ENCODE data around the gene RBMS3.

The RBMS3 gene

DNA sequence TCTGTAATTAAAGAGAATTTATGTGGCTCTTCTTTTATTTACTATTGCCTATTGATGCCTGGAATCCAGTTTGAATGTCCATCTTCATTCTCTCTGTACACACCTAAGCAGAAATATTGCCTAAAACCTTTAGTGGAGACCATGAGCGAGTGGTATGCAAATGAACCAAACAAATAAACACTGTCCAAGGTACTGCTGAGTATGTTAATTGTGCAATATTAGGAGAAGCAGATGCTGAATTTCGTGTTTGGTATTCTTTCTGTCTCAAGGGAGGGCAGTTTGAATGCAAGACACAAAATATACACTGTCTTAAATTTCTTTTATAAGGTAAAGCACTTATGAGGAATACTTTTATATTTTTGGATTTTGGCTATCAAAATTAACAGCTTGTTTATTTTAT is 440.9 kb downstream of the RBMS3 start:
- DNase-seq (ENCODE audit: low read depth in 3 of 3) = no peak

DNA sequence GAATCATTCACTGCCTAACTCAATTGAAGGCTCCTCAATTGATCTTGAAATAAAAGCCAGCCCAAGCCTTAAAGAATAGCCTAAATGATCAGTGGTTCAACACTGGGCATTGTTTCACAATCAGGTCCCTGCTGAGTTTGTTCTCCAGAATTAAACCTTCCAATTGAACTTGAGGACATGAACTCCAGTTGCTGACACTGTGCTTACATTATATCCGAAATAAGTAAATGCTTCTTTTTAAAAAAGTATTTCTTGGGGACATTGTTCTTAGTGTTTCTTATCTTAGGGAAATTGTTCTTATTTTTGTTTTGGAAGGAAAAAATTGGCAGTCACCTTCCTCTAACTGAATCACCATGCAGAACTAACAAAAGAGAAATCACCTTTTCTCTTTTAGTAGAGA is 450.2 kb downstream of the RBMS3 start:
- no peak for DNase-seq (ENCODE audit: low read depth in 3 of 3)

DNA sequence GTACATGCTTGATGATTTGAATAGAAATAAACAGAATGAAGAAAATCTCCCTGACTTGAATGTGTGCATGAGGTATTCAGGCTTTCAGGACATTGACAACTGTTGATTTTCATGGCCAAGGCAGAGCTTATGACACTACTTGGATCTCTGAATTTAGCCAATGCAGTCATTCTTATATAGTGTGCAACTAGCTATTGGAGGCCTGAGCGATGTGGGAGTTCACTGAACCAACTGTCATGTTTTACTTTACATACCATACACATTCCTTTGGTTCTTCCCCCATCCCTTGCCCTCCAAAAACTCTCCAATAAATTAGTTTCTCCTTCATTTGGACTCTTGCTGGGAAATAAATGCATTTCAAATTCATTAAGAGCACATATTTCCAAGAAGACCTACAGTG is 460.4 kb downstream of the RBMS3 start:
- no peak for DNase-seq (ENCODE audit: low read depth in 3 of 3)

DNA sequence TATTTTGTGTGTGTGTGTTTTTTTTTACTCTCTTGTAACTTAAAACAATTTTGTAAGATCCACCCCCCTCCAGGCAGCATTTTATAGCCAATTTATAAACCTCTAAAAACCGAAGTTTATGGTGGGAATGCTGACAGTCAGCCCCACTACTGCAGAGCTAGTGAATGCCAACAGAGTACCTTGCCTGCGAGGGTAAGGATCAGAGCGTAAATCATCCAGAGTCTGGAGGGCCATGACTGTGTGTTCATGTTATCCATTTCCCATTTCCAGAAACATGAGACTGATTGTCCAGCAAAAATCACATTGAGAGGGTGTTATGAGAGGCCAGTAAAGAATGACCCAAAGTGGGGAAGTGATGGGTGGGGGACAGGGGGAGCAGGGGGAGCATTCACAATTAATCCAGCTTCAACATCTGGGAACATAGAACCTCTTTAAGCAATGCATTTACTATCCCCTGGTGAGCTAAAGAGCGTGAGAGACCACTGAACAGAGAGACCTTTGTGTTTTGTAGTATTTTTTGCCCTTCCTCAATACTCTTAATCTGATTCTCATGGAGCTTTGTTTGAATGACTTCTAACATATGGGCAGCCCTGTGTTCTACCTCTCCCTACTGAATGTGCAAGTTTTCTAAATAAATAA is 464.5 kb downstream of the RBMS3 start:
- no peak for DNase-seq (ENCODE audit: low read depth in 3 of 3)

DNA sequence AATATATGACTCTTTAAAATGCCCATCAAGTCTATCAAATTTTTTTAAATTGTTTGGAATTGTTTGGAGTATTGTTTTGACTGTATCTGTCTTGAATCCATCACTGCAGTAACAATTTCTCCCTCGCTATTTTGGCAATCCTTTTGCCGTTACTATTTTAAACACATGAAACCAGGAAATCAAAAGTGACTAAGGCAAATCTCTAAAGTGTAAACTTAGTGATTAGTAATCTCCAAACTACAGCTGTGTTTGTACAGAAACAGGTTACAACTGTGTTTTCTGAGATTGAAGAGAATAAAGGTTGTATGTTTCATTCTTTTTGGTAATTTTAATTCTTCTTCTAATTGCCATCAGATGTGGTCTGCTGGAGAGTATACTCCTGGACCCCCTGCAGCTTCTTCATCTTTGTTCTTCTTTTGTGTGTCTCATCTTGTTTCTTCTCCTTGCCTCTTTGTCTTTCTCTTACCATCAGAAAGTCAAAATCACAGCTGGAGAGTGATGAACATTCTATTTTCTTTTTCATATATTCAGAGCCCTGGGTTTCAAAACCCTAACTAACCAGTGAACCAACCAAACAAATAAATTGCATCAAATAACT is 465.4 kb downstream of the RBMS3 start:
- DNase-seq (ENCODE audit: low read depth in 3 of 3) = no peak

DNA sequence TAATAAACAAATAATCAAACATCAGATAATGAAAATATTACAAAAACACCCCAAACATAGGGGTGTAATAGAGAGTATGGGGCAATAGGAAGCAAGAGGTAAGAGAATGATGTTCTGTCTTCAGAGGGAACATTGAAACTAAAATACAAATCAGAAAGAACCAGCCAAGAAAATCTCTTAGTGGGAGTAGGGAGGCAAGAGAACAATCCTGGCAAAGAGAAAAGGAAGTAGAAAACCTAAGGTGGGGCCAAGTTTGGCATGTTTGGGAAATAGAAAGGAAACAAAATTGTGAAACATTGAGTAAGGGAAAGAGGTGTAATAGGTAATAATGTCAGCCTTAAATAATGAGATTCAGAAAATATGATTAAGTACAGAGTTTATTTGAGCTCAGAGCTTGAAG is 467.1 kb downstream of the RBMS3 start:
- DNase-seq (ENCODE audit: low read depth in 3 of 3) = no peak

DNA sequence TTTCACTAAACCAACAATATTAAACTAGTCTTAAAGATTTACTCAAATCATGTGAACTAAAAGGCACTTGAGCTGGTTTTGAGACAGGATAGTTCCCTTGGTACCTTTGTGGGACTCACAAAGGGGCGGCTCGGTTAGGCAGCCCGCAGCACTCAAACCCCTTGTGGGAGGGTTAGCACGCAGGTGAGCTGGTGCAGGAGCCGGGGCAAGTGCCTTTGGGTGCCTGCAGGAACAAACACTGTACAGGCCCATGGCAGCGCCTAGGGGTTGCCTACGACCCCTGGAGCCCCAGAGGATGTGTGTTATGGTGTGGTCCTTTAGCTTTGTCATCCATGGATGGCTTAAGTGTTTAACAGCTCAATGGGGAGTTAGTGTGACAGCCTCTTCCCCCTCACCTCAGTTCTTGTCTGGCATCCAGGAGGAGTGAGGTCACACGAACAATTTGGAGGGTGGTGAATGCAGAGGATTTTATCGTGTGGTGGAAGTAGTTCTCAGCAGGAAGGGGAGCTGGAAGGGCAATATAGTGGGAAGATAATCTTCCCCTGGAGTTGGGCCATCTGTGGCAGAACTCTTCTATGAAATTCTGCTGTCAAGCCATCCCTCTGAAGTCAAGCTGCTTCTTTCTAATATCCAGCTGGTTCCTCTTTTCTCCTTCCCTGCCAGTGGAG is 470.9 kb downstream of the RBMS3 start:
- no peak for DNase-seq (ENCODE audit: low read depth in 3 of 3)

DNA sequence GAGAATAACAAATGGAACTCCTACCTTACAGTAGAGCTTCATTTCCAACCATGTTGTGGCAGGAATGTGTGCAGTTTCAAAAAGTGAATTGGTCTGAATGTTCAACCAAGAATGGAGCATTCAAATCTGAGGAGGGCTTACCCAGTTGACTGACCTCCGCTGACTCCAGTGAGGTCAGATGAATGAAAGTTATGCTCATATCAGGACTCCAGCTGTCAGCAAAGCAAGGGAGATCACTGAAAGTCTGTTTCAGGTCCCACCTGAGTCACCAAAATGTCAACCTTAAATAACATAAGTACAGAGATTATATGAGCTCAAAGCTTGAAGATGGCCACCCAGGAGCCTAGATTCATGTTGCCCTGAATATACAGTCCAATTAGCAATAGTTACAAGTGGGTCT is 473.5 kb downstream of the RBMS3 start:
- no peak for DNase-seq (ENCODE audit: low read depth in 3 of 3)

DNA sequence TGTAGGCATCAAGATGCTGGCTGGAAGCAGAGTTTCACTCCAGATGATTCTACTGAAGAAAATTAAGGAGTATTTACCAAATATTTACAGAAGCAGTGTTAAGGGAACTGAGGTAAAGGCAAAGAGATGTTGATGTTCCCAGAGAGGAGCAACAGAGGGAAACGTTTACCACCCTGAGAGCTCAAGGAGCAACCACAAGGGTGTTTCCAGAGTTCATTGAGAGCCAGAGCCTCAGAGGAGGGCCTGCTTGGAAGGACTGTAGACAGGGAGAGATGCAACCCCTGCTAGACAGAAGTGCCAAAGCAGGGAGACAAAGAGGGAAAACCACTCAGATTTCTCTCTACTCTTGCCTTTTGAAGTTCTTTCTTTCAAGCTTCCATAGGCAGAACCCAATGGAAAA is 474.5 kb downstream of the RBMS3 start:
- DNase-seq (ENCODE audit: low read depth in 3 of 3) = no peak

DNA sequence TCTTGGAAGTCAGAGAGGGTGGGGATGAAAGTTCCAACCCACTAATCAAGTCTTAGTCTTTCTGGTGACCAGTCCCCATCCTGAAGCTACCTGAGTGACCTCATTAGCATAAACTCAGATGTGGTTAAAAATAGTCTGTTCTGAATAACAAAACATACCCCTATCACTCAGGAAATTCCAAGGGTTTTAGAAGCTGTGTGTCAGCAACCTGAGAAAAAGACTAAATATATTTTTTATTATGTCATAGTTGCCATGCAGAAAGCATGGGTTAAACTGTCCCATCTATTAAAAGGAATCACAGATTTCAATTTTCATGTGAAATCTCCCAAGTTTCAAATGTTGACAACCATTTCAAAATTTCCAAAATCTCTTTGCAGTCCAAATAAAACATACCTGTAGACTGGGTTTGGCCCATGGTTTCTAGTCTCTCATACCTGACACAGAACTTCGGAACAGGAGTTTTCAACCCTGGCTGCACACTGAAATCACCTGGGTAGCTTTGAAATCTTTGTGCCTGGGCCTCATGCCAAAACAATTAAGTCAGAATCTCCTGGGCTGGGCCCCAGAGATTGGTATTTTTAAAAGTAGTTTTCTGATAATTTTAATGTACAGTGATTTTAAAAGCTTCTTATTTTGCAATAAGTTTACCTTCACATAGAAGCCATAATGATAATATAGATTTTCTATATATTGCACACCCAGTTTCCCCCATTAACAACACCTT is 476.3 kb downstream of the RBMS3 start:
- DNase-seq (ENCODE audit: low read depth in 3 of 3) = no peak

DNA sequence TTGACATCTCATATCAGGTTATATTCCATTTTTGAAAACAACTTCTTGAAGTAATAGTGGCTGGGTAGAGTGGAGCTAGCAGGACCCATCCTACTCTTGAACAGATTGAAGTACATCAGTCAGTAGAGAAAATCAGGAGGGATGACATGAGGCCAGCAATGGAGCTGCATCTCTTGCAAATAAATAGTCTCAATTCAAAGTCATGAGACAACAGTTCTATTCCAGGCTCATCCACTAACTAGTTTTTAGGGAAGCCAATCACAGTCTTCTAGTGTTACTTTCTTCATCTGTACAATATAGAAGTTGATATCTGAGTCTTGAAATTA is 477.2 kb downstream of the RBMS3 start:
- DNase-seq (ENCODE audit: low read depth in 3 of 3) = no peak

DNA sequence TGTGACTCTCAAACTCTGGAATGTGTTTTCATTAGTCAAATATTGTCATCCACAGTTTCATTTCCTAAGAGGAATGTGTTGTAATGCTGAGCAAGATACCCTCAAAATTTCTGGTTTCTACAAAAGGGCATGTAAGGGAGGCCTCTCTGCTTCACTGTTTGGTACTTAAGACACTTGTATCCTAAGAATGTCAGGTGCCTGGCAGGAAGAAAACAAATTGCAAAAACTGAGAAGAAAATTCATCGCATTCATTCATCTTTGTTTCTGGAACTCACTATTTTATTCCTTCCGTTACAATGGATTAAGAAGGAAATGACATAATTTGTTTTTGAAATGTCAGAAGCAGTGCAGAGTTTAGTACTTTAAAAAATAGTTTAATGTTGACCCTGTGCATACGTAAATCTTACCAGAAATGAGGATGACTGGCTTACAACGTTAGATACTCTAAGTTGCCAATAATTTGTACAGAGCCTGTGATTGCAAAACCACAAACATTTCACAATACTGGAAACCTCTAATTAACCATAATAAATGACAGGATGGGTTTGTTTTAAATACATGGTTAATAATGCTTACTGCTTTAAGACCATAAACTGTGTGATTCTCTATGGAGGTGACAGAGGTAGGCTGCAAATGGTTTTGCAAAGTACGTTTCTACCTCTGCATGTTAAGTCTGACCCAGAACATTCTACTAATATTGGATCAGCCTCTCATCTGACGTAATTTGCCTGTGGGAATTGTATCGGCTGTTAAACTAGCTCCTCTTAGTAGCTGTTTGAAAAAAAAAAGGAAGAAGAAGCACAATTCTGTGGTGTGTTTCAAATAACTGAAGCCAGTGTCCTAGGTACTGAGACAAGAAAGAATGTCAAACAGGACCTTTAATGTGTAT is 477.8 kb downstream of the RBMS3 start:
- DNase-seq (ENCODE audit: low read depth in 3 of 3) = no peak

DNA sequence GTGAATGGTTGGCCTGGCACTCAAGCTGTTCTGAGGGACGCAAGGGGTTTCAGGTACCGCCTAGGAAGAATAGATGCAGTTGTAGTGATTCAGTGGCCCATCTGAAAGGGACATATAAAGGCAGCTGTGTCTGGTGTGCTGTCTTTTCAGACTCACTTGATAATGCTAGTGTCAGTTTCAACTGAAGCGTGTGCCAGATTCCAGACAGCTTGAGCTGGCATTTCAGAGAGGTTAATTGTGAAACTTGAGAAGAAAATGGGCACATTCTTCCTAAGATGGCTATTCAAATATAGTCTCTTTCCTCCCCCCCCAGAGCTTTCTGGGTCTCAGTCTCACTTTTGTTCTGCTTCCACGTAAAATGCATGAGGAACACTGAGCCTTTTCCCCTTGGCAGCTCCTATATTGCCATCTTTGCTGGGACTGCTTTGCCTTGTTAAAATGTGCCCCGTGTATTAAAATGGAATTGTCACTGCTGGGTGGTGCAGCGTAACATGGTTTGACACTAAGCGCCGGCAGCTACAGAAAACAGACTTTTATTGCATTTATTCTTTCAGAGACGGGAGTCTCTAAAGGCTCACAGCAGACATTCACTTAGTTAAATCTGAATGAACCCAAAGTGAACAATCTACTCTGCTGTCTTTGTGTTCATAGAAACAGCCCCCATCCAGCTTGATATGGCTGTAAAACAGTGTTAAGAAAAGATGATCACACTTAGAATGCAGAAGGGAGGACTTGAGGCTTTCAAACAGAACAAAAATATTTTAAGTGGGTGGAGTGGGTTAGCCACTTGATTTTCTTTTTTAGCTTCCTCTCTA is 478.7 kb downstream of the RBMS3 start:
- no peak for DNase-seq (ENCODE audit: low read depth in 3 of 3)

DNA sequence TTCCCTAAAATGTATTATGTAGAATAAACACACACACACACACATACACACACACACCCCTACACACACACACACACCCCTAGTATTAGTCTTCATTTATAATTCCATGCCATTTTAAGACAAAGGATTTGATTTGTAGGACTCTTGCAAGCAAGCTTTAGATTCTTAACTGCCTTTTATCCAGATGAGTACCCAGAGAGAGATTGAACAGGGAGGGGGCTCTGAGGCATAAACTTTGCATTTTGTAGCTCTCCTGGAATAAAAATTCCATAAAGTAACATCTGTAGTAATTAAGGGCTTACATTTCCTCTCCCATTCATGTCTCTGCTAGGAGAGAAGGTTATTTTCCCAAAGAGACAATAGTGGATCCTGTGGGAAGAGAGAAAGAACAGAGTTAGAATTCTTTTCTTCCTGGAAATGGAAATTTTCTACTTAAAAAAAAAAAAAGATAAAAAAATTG is 479.4 kb downstream of the RBMS3 start:
- DNase-seq (ENCODE audit: low read depth in 3 of 3) = no peak

DNA sequence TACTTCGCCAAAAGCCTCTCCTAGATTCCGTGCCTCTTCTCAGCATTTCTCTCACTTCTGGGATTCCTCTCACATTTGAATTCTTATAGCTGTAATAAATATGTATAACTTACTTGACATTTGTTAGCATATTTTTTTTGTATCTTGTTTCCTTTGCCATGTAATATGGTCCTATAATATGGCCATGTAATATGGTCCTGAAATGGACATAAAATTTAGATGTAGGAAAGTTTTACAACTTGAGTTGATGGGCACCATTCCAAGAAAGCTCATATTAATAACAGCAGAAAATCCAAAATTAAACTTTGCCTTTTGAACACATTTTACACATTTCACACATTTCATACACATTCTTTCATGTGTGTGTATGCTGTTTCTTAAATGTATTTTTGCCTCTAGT is 480.6 kb downstream of the RBMS3 start:
- no peak for DNase-seq (ENCODE audit: low read depth in 3 of 3)

DNA sequence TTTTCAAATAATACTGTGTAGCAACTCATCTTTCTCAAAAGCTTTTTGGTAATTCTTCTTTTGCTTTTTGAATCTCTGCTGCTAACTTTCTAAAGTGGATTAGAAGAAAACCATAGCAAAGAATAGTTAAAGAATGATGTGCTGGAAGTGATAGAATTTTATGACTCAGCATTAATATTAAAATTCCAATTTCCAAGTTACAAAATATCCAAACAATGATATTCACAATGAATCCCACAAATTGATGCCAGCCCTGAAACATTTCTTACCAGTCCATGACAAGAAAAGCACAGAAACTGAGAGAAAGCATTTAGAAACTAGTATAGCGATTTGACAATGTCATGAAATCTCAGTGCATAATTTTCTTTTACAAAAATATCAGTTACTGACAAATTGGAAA is 482.2 kb downstream of the RBMS3 start:
- no peak for DNase-seq (ENCODE audit: low read depth in 3 of 3)

DNA sequence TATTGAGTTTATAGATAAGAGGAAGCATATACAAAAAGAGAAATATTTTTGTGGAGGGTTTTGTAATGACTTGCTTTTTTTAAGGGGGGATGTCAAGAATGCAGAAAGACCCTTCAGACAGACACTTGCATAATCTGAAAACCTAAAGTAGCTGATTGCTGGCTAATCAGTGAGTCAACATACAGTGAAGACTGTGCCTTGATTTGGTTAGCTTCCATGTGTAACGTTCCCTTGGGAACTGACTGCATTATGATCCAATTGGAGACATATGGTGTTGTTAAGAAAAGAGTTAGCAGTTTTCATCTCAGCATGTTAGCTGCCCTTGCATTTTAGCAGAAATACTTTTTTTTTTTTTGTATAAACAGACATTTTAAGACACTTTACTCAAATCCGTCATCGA is 483.2 kb downstream of the RBMS3 start:
- no peak for DNase-seq (ENCODE audit: low read depth in 3 of 3)

DNA sequence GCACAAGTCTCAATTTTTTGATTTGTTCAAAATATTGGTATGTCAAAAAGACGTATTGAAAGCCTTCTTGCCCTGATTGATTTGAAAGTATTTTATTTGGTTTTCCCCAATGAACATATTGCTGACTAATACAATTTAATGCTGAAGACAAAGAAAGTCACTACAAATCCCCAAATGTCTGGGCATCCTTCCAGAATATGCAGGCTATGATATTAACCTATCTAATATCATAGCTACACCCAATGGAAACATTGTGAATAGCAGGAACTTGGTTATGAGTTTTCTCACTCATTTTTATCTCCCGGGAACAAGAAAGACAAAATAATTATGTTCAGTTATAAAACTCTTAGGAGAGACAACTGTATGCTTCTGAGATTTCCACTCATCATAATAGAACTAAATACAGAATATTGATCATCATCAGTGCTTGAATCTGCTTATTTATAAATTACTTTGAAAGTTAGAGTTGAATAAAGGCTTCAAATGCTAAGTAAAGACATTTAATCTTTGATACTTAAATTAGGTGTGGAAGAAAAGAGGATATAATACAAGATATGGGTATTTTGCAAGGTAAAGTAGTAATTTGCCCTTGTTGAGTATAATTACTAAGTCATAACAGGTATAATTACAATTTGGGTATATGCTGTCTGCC is 483.9 kb downstream of the RBMS3 start:
- DNase-seq (ENCODE audit: low read depth in 3 of 3) = no peak

DNA sequence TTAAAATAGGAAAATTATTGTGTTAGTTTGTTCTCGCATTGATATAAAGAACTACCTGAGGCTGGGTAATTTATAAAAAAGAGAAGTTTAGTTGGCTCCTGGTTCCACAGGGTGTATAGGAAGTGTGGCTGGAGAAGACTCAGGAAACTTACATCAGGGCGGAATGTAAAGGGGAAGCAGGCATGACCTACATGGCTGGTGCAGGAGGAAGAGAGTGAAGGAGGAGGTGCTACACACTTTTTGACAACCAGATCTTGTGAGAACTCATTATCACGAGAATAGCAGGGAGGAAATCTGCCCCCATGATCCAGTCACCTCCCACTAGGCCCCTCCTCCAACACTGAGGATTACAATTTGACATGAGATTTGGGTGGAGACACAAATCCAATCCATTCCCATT is 490.7 kb downstream of the RBMS3 start:
- no peak for DNase-seq (ENCODE audit: low read depth in 3 of 3)

DNA sequence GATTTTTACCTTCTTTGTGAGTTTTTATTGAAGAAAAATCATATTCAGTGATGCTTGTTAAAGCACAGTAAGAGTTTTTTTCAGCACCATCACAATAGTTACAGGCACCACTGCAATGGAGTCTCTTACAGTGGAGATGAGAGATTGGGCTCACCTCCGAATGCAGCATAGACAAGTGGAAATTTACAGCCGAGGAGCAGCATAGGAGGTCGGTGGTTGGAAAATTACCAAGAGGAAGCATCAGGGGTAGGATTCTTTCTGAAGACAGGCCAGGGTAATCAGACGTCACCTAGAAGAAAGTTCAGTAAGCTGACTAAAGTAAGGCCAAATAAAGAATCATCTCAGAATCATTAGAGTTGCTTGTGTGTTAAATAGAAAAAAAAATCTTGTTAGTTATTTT is 491.6 kb downstream of the RBMS3 start:
- DNase-seq (ENCODE audit: low read depth in 3 of 3) = no peak

DNA sequence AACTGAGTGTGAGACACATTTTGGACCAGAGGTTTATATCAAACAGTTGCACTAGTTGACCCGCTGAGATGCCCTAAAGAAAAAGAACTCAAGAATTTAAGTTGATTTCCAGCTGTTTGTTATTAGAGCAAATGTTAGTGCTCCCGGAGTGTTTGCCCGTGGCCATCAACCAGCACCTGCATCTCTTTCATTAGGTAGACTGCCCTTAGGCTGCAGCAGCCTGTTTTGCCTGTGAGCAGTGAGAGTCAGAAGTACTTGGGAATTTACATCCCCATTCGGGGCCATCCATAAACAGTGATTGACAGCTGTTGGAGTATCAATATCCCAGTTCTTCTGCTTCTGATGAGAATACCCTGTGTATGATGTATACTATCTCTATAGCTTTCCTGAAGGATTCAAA is 492.6 kb downstream of the RBMS3 start:
- no peak for DNase-seq (ENCODE audit: low read depth in 3 of 3)

Measured in stimulated activated CD4-positive, alpha-beta T cell treated with anti-CD3 and anti-CD28 coated beads, TNF-alpha, amount 100 ng/mL, for 48 hours (primary cell).